HUDEP-2 (cell line): ENCODE data around the gene CHD5.
A peak's percentile ranks its signal among the peaks of the same experiment; 100 is the strongest.
"Not testable (repeated sequence)": the region's sequence is repeated elsewhere in the genome, so short reads cannot be mapped to it uniquely, and the experiment has no call there.

Experiments
- DNase-seq, 76 experiments: peaks; one replicate each; lab custom pipeline; 2025; ENCODE audit not compliant: unreplicated experiment in 76 of 76; lab: John Stamatoyannopoulos, UW

Gene CHD5

GRCh38 chr1:6090996-6091822 is 88.9 kb downstream of the CHD5 start:
- no peak for DNase-seq

- no peak for DNase-seq
Observed at GRCh38 chr1:6090288-6090687, 89.8 kb downstream of the CHD5 start.

GRCh38 chr1:6088956-6089355 is 91.2 kb downstream of the CHD5 start:
- DNase-seq: no peak

- no peak for DNase-seq
Observed at GRCh38 chr1:6087958-6088357, 92.2 kb downstream of the CHD5 start.

GRCh38 chr1:6087377-6087772 is 92.7 kb downstream of the CHD5 start:
- DNase-seq: no peak

GRCh38 chr1:6086762-6087376 is 93.3 kb downstream of the CHD5 start:
- DNase-seq: no peak

- no peak for DNase-seq
Observed at GRCh38 chr1:6086358-6086757, 93.8 kb downstream of the CHD5 start.

GRCh38 chr1:6085666-6086065 is 94.5 kb downstream of the CHD5 start:
- DNase-seq: no peak

- DNase-seq: no peak
Observed at GRCh38 chr1:6084781-6085495, 95.2 kb downstream of the CHD5 start.

- no peak for DNase-seq
Observed at GRCh38 chr1:6083801-6084446, 96.2 kb downstream of the CHD5 start.

GRCh38 chr1:6083385-6083784 is 96.7 kb downstream of the CHD5 start:
- no peak for DNase-seq

- peak in 3 of 76 experiments; percentile 1 to 5 (median 5) for DNase-seq
Observed at GRCh38 chr1:6082430-6082971, 97.6 kb downstream of the CHD5 start.

- no peak for DNase-seq
Observed at GRCh38 chr1:6081901-6082300, 98.2 kb downstream of the CHD5 start.

GRCh38 chr1:6080469-6080868 is 99.7 kb downstream of the CHD5 start:
- peak in 1 of 76 experiments; percentile 5 for DNase-seq

- DNase-seq: no peak
Observed at GRCh38 chr1:6077919-6078318, 102.2 kb downstream of the CHD5 start.

- no peak for DNase-seq
Observed at GRCh38 chr1:6077506-6077905, 102.6 kb downstream of the CHD5 start.

- DNase-seq: not testable (repeated sequence)
Observed at GRCh38 chr1:6077061-6077460, 103.1 kb downstream of the CHD5 start.

- DNase-seq: peak in 1 of 76 experiments; percentile 17
Observed at GRCh38 chr1:6075748-6076147, 104.4 kb downstream of the CHD5 start.

GRCh38 chr1:6074192-6074901 is 105.8 kb downstream of the CHD5 start:
- DNase-seq: no peak

- no peak for DNase-seq
Observed at GRCh38 chr1:6073480-6074053, 106.6 kb downstream of the CHD5 start.
